Epithelial cell of proximal tubule (primary cell): ENCODE data around the gene HERC4. TPM values are rescaled to one million over a fixed set of nuclear protein-coding genes. Genes with fewer than 3 reads are reported as not detected.

Experiments
- DNase-seq: peaks from one replicate; pipeline ENCODE4 v3.0.0-alpha.2; 2011; ENCODE audit warnings: low read depth
- H3K4me3 ChIP-seq: 2 replicates; pipeline ENCODE4 v1.5.1; 2011; ENCODE audit warnings: low read depth, mild to moderate bottlenecking, low read length
- total RNA-seq: library from RNA; depleted of rRNA; stranded (reverse); fragments of >200 nt; gene quantifications from 2 replicates; pipeline ENCODE4 v1.2.3, GENCODE V29; 2015
- TF ChIP-seq, protein P1 (sequence below): conservative IDR thresholded peaks from 2 replicates; pipeline ENCODE4 v1.5.1; 2012; ENCODE audit warnings: low read depth, mild to moderate bottlenecking, low read length

The HERC4 gene, protein sequence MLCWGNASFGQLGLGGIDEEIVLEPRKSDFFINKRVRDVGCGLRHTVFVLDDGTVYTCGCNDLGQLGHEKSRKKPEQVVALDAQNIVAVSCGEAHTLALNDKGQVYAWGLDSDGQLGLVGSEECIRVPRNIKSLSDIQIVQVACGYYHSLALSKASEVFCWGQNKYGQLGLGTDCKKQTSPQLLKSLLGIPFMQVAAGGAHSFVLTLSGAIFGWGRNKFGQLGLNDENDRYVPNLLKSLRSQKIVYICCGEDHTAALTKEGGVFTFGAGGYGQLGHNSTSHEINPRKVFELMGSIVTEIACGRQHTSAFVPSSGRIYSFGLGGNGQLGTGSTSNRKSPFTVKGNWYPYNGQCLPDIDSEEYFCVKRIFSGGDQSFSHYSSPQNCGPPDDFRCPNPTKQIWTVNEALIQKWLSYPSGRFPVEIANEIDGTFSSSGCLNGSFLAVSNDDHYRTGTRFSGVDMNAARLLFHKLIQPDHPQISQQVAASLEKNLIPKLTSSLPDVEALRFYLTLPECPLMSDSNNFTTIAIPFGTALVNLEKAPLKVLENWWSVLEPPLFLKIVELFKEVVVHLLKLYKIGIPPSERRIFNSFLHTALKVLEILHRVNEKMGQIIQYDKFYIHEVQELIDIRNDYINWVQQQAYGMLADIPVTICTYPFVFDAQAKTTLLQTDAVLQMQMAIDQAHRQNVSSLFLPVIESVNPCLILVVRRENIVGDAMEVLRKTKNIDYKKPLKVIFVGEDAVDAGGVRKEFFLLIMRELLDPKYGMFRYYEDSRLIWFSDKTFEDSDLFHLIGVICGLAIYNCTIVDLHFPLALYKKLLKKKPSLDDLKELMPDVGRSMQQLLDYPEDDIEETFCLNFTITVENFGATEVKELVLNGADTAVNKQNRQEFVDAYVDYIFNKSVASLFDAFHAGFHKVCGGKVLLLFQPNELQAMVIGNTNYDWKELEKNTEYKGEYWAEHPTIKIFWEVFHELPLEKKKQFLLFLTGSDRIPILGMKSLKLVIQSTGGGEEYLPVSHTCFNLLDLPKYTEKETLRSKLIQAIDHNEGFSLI
- 27.2 and 27.3 TPM in 2 replicates for total RNA-seq

DNA sequence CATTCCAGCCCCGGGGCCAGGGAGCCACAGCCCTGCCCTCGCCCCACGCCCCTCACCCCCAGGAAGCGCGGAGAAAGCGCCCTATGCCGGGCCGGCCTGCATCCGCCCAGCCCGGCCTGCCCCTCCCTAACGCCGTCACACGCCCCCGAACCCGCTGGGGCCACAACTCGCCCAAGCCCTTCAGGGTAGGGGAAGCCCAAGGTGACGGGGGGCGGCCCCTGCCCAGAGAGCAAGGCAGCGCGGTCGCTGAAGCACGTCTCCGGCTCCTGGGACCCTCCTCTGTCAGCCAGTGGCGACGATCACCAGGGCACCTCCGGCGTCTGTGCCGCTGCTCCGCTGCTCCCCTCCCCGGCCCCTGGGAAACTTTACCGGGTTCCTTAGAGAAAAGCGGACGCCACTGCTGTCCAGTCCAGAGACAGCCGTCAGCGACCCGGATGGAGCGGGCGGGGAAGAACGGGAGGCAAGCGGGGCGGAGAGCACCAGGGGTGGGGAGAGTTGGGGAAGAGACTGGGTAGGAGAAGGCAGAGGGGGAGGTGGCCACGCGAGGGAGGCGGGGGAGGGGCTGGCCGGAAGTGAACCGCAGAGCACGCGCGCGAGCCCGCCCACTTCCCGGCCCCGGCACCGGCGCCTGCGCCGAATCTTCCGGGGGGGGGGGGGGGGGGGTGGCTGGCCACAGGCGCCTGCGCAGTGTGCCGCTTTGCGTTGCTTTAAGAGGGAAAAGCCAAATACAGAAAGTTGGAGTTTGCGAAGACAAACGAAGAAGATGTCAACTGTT is at the start of gene HERC4:
HERC4 (minus strand) TSS at position 509 of the 775 bp plus-strand sequence. CDS start 2,175 bp downstream, outside the sequence.
- DNase-seq, result no peak
- H3K4me3 ChIP-seq, result peak within 1 kb of the TSS; percentile 77
- TF ChIP-seq, protein P1, sequence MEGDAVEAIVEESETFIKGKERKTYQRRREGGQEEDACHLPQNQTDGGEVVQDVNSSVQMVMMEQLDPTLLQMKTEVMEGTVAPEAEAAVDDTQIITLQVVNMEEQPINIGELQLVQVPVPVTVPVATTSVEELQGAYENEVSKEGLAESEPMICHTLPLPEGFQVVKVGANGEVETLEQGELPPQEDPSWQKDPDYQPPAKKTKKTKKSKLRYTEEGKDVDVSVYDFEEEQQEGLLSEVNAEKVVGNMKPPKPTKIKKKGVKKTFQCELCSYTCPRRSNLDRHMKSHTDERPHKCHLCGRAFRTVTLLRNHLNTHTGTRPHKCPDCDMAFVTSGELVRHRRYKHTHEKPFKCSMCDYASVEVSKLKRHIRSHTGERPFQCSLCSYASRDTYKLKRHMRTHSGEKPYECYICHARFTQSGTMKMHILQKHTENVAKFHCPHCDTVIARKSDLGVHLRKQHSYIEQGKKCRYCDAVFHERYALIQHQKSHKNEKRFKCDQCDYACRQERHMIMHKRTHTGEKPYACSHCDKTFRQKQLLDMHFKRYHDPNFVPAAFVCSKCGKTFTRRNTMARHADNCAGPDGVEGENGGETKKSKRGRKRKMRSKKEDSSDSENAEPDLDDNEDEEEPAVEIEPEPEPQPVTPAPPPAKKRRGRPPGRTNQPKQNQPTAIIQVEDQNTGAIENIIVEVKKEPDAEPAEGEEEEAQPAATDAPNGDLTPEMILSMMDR, result no peak

DNA sequence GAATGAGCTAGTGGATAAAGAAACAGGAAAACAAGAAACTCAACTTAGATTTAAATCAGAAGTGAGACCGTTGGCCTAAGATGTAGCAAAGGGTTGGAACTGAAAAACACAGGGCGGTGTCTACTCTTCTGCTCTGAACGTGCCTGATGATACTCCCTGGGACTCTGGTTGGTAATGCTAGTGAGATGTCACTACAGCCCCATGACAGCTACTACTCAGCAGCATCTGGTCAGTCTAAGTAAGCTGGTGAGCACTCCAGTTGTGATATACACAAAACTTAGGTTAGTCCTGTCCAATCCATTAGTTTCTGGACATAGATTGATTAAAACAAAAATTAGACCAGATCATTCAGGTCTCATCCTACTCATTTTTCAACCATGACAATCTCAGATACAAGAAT is 49.6 kb upstream of the HERC4 start:
- DNase-seq, result no peak
- no peak overlapping the region for H3K4me3 ChIP-seq
- TF ChIP-seq, protein P1, result no peak

DNA sequence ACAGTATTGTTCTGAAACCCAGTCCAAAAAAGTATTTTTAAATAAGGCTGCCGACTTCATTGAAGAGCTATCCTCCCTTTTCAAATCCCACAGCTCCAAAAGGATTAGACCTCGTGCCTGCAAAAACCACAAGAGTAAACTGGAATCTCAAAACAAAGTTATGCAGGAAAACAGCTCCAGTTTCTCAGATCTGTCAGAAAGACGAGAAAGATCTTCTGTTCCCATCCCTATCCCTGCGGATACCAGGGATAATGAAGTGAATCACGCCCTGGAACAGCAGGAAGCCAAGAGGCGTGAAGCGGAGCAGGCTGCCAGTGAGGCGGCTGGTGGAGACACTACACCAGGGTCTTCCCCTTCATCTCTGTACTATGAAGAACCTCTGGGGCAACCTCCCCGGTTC is 46.8 kb upstream of the HERC4 start:
- TF ChIP-seq, protein P1, result no peak
- DNase-seq, result no peak
- no peak overlapping the region for H3K4me3 ChIP-seq

DNA sequence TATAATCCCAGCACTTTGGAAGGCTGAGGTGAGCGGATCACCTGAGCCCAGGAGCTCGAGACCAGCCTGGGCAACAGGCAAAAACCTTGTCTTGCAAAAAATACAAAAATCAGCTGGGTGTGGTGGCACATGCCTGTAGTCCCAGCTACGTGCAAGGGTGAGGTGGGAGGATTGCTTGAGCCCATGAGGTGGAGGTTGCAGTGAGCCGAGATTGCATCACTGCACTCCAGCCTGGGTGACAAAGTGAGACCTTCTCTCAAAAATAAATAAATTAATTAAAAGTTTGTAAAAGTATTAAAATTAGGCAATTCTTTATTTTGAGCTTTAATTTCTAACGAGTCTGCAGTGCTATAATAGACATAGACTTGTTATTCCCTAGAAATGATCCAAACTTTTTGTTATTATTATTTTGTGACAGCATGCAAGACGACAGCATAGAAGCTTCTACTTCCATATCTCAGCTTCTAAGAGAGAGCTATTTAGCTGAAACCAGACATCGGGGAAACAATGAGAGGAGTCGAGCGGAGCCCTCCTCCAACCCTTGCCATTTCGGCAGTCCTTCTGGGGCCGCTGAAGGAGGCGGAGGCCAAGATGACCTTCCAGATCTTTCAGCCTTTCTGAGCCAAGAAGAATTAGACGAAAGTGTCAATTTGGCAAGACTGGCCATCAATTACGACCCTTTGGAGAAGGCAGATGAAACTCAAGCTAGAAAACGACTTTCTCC is 46.1 kb upstream of the HERC4 start:
- TF ChIP-seq, protein P1, result no peak
- DNase-seq, result no peak
- no peak overlapping the region for H3K4me3 ChIP-seq

DNA sequence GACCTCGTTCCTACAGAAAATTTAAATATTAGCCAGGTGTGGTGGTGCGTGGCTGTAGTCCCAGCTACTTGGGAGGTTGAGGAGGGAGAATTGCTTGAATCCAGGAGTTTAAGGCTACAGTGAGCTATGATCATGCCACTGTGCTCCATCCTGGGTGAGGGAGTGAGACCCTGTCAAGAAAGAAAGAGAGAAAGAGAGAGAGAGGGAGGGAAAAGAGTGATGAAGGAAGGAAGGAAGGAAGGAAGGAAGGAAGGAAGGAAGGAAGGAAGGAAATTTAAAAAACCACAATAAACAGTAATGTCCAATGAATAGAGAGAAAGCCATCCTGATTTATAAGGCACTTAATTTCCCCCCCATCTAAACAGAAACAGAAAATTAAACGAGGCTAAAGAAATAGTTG is 43.6 kb upstream of the HERC4 start:
- TF ChIP-seq, protein P1, result no peak
- no peak overlapping the region for H3K4me3 ChIP-seq
- no peak for DNase-seq

DNA sequence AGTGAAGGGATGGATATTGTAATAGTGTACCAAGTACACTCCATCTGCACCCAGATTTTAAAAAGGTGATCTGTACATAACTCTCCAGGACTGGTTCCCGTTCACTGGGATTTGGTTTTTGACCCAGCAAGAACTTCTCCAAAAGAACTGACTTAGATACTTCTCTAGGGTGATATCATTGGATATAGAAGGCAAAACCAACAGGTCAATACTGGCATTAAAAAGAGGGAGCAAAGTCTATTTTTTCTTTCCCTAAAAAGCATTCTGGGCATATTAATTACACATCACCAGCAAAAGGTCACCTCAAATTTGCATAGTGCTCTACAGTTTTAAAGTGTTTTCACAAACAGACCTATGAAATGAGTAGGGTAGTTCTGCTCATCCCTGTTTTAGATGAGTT is 37.8 kb upstream of the HERC4 start:
- no peak overlapping the region for H3K4me3 ChIP-seq
- DNase-seq, result no peak
- TF ChIP-seq, protein P1, result no peak
